OCI-LY3 (cell line): Measurements from ENCODE around the gene SAMSN1.

ENCODE experiments used
- CTCF ChIP-seq: fragments of 200-600, 300-600 bp; sonication (generic); IDR thresholded peaks from 2 replicates; pipeline ENCODE4 v1.5.1; 2014; ENCODE audit warnings: antibody characterized with exemption, low read length, low read depth
- EZH2phosphoT487 ChIP-seq: fragments of 200-600 bp; shearing (Covaris generic); IDR thresholded peaks from 2 replicates; pipeline ENCODE4 v1.6.1; 2018; ENCODE audit warnings: antibody characterized with exemption, mixed run types, low read depth

- TF ChIP-seq CTCF (no peak), EZH2phosphoT487 (no peak)
These were observed 22.9 kb downstream of the SAMSN1 start for GRCh38 chr21:14523234-14523633.
